ENCODE results near the gene TERT. TPM values are rescaled to one million over a fixed set of nuclear protein-coding genes. Genes with fewer than 3 reads are reported as not detected.
"Not testable (repeated sequence)": the region's sequence is repeated elsewhere in the genome, so short reads cannot be mapped to it uniquely, and the experiment has no call there.

Gene TERT
- total and polyA plus RNA-seq, 12 donors, result not detected

GRCh38 chr5:1342268-1342667 is 47.4 kb upstream of the TERT start:
- 96 to 97% methylated on average over 12 of the region's 12 CpGs for WGBS, 2 donors
- intact Hi-C loops (cut with DNase I), result no loop called here
- ATAC-seq (no peak), DNase-seq (no peak)
- no peaks in the 10 kb centered on the region for H3K9me3 ChIP-seq
- H3K36me3 ChIP-seq, result peaks cover 4 to 59% (median 36%) of the 10 kb centered on the region in 9 donors
- TF ChIP-seq, protein P1, sequence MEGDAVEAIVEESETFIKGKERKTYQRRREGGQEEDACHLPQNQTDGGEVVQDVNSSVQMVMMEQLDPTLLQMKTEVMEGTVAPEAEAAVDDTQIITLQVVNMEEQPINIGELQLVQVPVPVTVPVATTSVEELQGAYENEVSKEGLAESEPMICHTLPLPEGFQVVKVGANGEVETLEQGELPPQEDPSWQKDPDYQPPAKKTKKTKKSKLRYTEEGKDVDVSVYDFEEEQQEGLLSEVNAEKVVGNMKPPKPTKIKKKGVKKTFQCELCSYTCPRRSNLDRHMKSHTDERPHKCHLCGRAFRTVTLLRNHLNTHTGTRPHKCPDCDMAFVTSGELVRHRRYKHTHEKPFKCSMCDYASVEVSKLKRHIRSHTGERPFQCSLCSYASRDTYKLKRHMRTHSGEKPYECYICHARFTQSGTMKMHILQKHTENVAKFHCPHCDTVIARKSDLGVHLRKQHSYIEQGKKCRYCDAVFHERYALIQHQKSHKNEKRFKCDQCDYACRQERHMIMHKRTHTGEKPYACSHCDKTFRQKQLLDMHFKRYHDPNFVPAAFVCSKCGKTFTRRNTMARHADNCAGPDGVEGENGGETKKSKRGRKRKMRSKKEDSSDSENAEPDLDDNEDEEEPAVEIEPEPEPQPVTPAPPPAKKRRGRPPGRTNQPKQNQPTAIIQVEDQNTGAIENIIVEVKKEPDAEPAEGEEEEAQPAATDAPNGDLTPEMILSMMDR (IDR thresholded peaks at IDR 0.05), result no peak
- no peaks in the 10 kb centered on the region for H3K27me3 ChIP-seq
- H3K4me1 ChIP-seq, result peaks cover 3 to 28% (median 23%) of the 10 kb centered on the region in 9 donors
- H3K4me3 ChIP-seq, result no peak overlapping the region
- no peak overlapping the region for H3K27ac ChIP-seq

DNA sequence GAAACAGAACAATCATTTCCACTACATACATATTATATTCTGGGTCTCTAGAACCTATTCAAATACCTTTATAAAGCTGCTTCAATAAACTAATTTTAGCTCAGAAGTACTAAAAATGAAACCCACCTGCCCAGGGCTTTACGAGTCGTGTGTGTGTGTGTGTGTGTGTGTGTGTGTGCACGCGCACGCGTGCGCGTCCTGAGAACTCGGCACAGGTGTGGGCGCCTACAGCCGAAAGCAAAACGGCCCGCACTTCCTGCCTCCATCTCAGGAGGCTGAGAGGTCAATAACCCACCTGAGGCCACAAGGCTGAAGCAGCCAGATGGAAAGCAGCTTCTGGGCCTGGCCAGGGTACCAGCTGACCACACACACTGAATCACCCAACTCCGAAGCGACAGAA is 47.0 kb upstream of the TERT start:
- ATAC-seq, result no peak
- H3K27ac ChIP-seq, result no peak overlapping the region
- intact Hi-C loops (cut with DNase I), result no loop called here
- 91 to 94% methylated on average over 15 of the region's 15 CpGs for WGBS, 2 donors
- peaks cover 3 to 28% (median 23%) of the 10 kb centered on the region in 9 donors for H3K4me1 ChIP-seq
- H3K36me3 ChIP-seq, result peaks cover 4 to 63% (median 40%) of the 10 kb centered on the region in 9 donors
- no peaks in the 10 kb centered on the region for H3K9me3 ChIP-seq
- H3K27me3 ChIP-seq, result no peaks in the 10 kb centered on the region
- TF ChIP-seq, protein P1 (IDR thresholded peaks at IDR 0.05), result no peak
- no peak overlapping the region for H3K4me3 ChIP-seq
- no peak for DNase-seq

DNA sequence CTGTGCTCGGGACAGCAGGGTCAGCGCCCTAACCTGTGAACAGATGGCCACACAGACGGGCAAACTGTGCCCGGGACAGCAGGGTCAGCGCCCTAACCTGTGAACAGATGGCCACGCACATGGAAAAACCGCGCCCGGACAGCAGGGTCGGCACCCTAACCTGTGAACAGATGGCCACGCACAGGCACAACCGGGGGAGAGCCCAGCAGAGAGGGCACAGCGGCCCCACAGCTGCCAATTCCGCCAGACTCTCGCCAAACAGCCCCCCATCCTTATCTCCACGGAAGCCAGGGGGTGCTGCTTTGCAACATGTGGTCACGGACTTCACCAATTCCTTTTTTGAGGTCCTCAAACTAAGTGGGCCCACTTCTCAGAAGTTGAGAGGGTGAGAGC is 44.9 kb upstream of the TERT start:
- DNase-seq; intact Hi-C loops (cut with DNase I); ATAC-seq; H3K27me3 ChIP-seq; H3K4me3 ChIP-seq; H3K27ac ChIP-seq; H3K9me3 ChIP-seq: not testable (repeated sequence)
- H3K36me3 ChIP-seq, result peaks cover 4 to 83% (median 61%) of the 10 kb centered on the region in 9 donors
- WGBS, 2 donors, result 90% methylated on average over 14 to 17 of the region's 17 CpGs
- H3K4me1 ChIP-seq, result peaks cover 3 to 19% (median 14%) of the 10 kb centered on the region in 9 donors

DNA sequence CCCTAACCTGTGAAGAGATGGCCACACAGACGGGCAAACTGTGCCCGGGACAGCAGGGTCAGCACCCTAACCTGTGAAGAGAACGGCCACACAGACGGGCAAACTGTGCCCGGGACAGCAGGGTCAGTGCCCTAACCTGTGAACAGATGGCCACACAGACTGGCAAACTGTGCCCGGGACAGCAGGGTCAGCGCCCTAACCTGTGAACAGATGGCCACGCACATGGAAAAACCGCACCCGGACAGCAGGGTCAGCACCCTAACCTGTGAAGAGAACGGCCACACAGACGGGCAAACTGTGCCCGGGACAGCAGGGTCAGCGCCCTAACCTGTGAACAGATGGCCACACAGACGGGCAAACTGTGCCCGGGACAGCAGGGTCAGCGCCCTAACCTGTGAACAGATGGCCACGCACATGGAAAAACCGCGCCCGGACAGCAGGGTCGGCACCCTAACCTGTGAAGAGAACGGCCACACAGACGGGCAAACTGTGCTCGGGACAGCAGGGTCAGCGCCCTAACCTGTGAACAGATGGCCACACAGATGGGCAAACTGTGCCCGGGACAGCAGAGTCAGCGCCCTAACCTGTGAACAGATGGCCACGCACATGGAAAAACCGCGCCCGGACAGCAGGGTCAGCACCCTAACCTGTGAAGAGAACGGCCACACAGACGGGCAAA is 44.4 kb upstream of the TERT start:
- H3K9me3 ChIP-seq; H3K27ac ChIP-seq; DNase-seq; intact Hi-C loops (cut with DNase I); H3K4me3 ChIP-seq; H3K27me3 ChIP-seq; ATAC-seq: not testable (repeated sequence)
- 96% methylated on average over 31 to 33 of the region's 34 CpGs for WGBS, 2 donors
- peaks cover 4 to 89% (median 65%) of the 10 kb centered on the region in 9 donors for H3K36me3 ChIP-seq
- H3K4me1 ChIP-seq, result peaks cover 3 to 17% (median 13%) of the 10 kb centered on the region in 9 donors

DNA sequence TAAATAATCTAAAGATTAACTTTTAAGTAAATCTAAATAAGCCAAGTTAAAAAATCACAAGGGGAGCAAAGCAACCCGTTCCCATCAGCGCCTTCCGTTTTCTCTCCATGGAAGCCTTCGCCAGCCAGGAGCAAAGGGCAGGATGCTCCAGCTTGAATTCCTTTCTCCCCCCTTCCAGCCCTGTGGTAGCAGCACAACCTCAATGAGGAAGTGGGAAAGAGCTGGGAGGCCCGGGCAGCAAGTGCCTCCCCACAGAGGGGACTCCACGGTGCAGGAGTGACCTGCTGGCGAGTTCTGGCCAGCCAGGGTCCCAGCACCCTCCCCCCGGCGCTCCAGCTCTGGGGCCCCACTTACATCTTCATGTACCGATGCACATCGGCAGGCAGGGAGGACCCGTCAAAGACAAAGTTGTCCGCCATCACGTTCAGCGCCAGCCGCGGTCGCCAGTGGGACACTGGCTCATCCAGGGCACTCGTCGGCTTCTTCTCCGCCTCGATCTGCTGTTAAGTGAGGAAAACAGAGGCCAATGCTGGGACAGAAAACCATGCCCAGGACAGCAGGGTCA is 43.7 kb upstream of the TERT start:
- DNase-seq (no peak), ATAC-seq (no peak)
- Histone ChIP-seq H3K4me1 (peaks cover 0 to 10% (median 6%) of the 10 kb centered on the region in 9 donors), H3K27ac (no peak overlapping the region), H3K9me3 (no peaks in the 10 kb centered on the region), H3K27me3 (no peaks in the 10 kb centered on the region), H3K4me3 (no peak overlapping the region), H3K36me3 (peaks cover 4 to 94% (median 72%) of the 10 kb centered on the region in 9 donors)
- intact Hi-C loops (cut with DNase I), result no loop called here
- 95% methylated on average over 22 of the region's 22 CpGs for WGBS, 2 donors
- TF ChIP-seq, protein P1 (IDR thresholded peaks at IDR 0.05), result no peak

All from heart right ventricle (tissue), 16 donors.